ENCODE results near the gene GPR15LG. TPM values are rescaled to one million over a fixed set of nuclear protein-coding genes. Genes with fewer than 3 reads are reported as not detected.
A peak's percentile ranks its signal among the peaks of the same experiment; 100 is the strongest.
"Not testable (repeated sequence)": the region's sequence is repeated elsewhere in the genome, so short reads cannot be mapped to it uniquely, and the experiment has no call there.

Gene GPR15LG
- not detected in 2 replicates for total RNA-seq

- no peak for DNase-seq (ENCODE audit: low read depth in 2 of 2)
Observed at GRCh38 chr10:84173501-84173929, at the start of gene GPR15LG. Gene GPR15LG, plus strand, starts transcription at chr10:84173801. Its CDS starts 51 bp downstream, at chr10:84173852.

DNA sequence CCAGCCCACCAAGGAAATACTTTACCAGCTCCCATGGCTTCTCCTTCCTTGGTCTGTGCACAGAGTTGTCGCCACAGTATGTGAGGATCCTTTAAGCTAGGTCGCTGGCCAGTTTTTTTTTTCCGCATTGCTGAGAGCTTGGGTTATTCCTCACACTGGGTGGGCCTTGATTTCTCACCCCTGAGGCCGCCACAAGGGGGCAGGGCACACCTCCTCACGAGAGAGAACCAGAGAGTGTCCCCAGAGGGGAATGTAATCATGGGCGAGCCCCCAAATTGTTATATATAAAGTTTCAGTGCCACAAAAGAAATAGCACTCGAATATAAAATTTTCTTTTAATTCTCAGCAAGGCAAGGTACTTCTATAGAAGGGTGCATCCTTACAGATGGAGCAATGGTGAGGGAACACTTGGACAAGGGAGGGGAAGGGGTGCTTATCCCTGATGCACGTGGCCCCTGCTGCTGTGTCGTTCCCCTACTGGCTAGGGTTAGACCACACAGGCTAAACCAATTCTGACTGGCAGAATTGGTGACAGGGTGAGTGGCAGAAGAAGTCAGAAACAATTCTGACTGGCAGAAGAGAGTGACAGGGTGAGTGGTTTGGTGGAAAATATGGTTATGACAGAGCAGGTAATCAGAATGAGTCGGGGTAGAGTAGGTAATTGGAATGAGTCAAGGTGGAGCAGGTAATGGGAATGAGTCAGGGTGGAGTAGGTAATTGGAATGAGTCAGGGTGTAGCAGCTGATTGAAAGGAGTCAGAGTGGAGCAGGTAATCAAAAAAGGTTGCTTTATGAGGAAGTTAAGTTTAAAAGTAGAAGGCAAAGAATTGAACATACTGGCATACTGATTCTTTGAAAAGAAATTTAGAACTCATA is 47.5 kb upstream of the GPR15LG start:
- not testable (repeated sequence) for DNase-seq (ENCODE audit: low read depth in 2 of 2)

GRCh38 chr10:84126785-84127167 is 46.8 kb upstream of the GPR15LG start:
- DNase-seq (ENCODE audit: low read depth in 2 of 2) = no peak

GRCh38 chr10:84135836-84136235 is 37.8 kb upstream of the GPR15LG start:
- DNase-seq (ENCODE audit: low read depth in 2 of 2) = no peak

DNA sequence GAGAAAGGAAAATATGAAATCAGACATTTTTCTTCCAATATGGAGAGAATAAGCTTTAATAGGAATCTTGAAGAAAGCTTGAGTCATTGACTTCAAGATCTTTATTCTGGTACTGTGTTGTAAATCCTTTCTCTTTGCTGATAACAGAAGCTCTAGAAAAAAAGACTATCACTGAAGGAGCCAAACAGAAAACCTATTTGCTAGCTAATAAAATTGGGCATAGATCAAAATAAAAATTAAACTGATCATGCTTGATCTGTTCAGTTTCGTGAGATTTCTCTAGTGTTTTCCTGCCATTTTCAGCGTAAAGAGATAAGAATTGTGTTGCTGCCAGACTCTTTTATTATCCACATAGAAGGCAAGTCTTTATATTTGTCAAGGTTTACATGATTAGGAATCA is 35.8 kb upstream of the GPR15LG start:
- DNase-seq (ENCODE audit: low read depth in 2 of 2) = no peak

- DNase-seq (ENCODE audit: low read depth in 2 of 2) = peak in 1 of 2 donors; percentile 1
Observed at GRCh38 chr10:84138478-84139125, 35.0 kb upstream of the GPR15LG start.

- peak; percentile 99 for DNase-seq (ENCODE audit: low read depth in 2 of 2)
Observed at GRCh38 chr10:84139126-84140035, 34.2 kb upstream of the GPR15LG start, which contains the start of gene GHITM. Gene GHITM, plus strand, starts transcription at chr10:84139509. Its CDS starts 1,992 bp downstream, at chr10:84141501.

DNA sequence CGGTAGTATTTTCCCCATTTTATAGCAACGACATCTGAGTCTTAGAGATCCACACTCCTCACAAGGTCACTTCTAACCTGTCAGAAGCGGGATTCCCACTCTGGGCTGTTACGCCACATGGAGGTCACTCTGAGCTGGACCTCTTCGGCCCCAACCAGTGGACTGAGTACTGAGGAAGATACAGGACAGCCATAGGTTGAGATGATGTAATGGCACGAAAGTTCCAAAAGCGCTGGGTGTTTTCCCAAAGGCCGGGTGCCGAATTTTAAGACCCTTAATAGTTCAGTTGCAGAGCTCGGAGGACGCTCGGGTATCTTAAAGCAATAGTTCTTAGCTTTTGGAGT is 33.6 kb upstream of the GPR15LG start:
- peak; percentile 34 to 35 for DNase-seq (ENCODE audit: low read depth in 2 of 2)

DNA sequence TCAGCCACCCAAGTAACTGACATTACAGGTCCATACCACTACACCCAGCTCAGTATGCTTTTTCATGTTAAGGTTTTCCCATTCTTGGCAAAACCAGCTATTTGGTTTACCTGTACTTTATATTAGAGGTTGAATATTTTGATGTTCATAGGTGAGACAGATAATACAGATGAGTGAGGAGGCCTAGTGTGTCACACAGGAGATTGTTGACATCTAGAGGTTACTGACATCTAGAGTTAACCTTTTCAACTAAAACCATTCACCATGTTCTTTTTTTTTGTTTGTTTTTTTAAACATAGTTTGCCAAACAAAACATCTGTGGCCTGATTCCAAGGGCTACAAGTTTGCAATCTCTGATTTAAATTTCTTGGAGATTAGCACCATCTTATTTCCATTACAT is 26.3 kb upstream of the GPR15LG start:
- DNase-seq (ENCODE audit: low read depth in 2 of 2) = no peak

GRCh38 chr10:84148006-84148597 is 25.5 kb upstream of the GPR15LG start:
- peak; percentile 60 to 64 for DNase-seq (ENCODE audit: low read depth in 2 of 2)

DNA sequence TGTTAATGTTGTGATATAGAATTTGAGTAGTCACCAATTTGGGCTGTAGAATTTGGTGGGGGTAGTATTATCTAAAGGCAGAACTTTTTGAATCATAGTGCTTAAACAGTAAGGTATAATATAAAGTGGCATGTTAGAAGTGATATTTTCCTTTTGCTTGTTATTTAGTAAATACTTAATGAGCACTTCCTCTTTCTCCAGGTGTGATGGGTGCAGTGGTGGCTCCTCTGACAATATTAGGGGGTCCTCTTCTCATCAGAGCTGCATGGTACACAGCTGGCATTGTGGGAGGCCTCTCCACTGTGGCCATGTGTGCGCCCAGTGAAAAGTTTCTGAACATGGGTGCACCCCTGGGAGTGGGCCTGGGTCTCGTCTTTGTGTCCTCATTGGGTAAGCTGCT is 23.7 kb upstream of the GPR15LG start:
- DNase-seq (ENCODE audit: low read depth in 2 of 2) = no peak

GRCh38 chr10:84152769-84153168 is 20.8 kb upstream of the GPR15LG start:
- no peak for DNase-seq (ENCODE audit: low read depth in 2 of 2)

DNA sequence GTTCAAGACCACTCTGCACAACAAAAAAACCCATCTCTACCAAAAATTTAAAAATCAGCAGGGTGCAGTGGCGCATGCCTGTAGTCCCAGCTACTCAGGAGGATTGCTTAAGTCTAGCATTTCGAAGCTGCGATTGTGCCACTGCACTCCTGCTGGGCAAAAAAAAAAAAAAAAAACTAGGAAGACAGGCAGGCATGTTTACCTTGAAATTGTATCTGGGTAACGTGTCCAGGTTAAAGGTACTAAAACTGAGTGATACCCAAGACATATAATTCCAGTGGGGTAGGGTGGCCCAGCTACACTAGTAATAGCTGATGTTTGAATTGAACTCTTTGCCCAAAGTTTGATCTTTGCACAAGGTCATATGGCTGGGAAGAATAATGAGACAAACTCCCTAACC is 18.1 kb upstream of the GPR15LG start:
- DNase-seq (ENCODE audit: low read depth in 2 of 2) = no peak

- DNase-seq (ENCODE audit: low read depth in 2 of 2) = no peak
Observed at GRCh38 chr10:84156009-84156408, 17.6 kb upstream of the GPR15LG start.

DNA sequence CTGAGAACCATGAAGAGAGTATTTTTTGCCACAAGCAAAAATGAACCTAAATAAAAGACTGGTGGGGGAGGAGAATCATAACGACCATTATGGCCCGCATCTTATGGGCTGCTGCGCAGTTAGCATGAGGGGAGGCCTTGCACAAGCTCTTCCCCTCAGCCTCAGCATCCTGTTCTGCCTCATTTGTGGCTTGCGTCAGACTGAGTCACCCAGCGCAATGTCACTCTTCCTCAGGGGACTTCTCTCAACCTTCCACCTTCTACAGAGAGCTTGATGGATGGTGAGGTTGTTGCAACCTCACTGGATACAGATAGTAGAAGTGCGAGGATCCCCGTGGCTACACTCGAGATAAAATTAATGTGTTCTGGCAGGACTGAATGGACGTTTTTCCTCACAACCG is 16.8 kb upstream of the GPR15LG start:
- DNase-seq (ENCODE audit: low read depth in 2 of 2) = peak in 1 of 2 donors; percentile 16

GRCh38 chr10:84158061-84158460 is 15.5 kb upstream of the GPR15LG start:
- DNase-seq (ENCODE audit: low read depth in 2 of 2) = no peak

GRCh38 chr10:84158550-84158949 is 15.1 kb upstream of the GPR15LG start:
- no peak for DNase-seq (ENCODE audit: low read depth in 2 of 2)

DNA sequence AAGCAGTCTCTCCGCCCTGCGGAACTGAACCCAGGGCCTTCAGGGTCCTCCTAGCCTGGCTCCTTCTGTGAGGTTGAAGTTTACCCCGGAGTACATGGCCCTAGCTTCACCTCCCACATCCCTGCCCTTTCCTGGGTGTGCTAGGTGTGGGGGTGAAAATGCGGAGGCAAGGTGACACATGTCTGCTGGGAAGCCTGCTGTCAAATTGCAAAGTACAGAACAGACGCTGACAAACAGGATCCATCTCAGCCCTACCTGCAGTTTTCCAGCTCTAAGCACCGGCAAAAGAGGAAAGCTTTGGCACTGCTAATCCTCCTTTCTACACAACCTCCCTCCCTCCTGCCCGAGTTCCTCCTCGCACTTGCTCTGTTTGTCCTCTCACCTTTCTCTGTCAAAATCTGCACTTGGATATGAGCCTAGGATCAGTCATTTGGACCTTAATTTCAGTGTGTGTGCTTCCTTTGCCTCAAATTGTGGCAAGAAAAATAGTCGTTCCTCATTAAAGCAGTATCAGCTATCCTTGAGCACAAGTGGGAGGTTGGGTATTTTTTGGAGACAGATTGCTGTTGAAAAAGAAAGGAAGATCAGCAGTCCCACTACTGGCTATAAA is 14.4 kb upstream of the GPR15LG start:
- DNase-seq (ENCODE audit: low read depth in 2 of 2) = no peak

GRCh38 chr10:84160663-84161362 is 12.8 kb upstream of the GPR15LG start:
- no peak for DNase-seq (ENCODE audit: low read depth in 2 of 2)

DNA sequence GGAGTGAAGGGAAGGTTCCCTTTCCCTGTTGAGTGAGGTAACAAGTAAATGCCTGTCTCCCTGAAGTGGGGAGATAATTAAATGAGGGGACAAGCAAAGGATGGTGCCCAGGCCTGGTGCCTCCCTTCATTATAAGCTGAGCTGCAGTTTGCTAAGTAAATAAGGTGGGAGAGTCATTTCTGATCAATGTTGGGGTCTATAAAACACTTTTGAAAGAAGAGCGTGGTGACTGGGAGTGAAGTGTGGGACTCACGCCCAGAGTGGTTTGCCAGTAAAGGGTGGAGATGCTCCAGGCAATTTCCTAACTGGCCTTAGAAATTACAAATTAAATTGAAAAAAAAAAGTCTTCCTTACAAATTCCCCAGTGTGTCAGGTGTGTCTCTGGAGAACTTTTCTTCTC is 9.6 kb upstream of the GPR15LG start:
- DNase-seq (ENCODE audit: low read depth in 2 of 2) = no peak
